Endothelial cell (in vitro differentiated cells): ENCODE data around the gene NDUFS7. TPM values are rescaled to one million over a fixed set of nuclear protein-coding genes. Genes with fewer than 3 reads are reported as not detected.

ENCODE experiments used
- DNase-seq: peaks from one replicate; pipeline ENCODE4 v3.0.0; 2021; ENCODE audit warnings: low spot score
- H3K27ac Mint-ChIP-seq: one replicate; pipeline ENCODE4 v1.8.0; 2021; ENCODE audit warnings: mixed read lengths, inconsistent platforms; ENCODE audit not compliant: unreplicated experiment
- H3K27me3 Mint-ChIP-seq: one replicate; pipeline ENCODE4 v1.8.0; 2021; ENCODE audit warnings: mild to moderate bottlenecking, moderate library complexity, mixed read lengths, inconsistent platforms; ENCODE audit not compliant: unreplicated experiment
- H3K36me3 Mint-ChIP-seq: one replicate; pipeline ENCODE4 v1.8.0; 2021; ENCODE audit warnings: mild to moderate bottlenecking, low read depth, mixed read lengths, inconsistent platforms; ENCODE audit not compliant: unreplicated experiment
- H3K4me1 Mint-ChIP-seq: one replicate; pipeline ENCODE4 v1.8.0; 2021; ENCODE audit warnings: mild to moderate bottlenecking, mixed read lengths, inconsistent platforms; ENCODE audit not compliant: unreplicated experiment
- H3K4me3 Mint-ChIP-seq: one replicate; pipeline ENCODE4 v1.8.0; 2021; ENCODE audit warnings: mild to moderate bottlenecking, mixed read lengths, inconsistent platforms; ENCODE audit not compliant: unreplicated experiment
- H3K9me3 Mint-ChIP-seq: one replicate; pipeline ENCODE4 v1.8.0; 2021; ENCODE audit warnings: mixed read lengths, inconsistent platforms; ENCODE audit not compliant: unreplicated experiment
- total RNA-seq: library from RNA; stranded (reverse); fragmentation: NEBNext Ultra II Directional; extraction: Animal tissue kit (Norgen Biotek cat#: 25700); gene quantifications from one replicate; pipeline ENCODE4 v1.2.1, GENCODE V29; 2021; ENCODE audit not compliant: unreplicated experiment
- TF ChIP-seq, protein P1 (sequence below): fragments of 200-600 bp; sonication (generic); IDR thresholded peaks from one replicate; pipeline ENCODE4 v1.5.0; 2021; ENCODE audit warnings: antibody characterized with exemption; ENCODE audit not compliant: unreplicated experiment

NDUFS7 gene
- total RNA-seq, 1 donor from 2014 or later: 84.0 TPM

DNA sequence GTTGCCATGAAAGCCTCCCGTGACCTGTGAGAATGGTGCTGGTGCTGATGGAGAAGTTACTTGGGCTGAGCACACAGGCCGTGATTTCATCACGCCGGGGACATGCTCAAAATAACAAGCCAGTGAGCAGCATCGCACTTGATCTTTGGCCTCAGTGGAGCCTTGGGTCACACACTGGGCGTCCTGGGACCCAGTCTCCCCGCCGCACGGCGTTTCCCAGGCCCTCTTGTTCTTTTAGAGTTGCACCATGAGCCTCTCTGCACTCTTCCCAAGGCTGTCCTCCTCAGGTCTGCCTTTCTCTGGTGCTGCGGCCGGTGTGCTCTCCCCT, 9.5 kb upstream of the NDUFS7 start:
- H3K27ac Mint-ChIP-seq: no peak overlapping the region
- no peak for DNase-seq
- peak overlapping the region; percentile 19 for H3K4me3 Mint-ChIP-seq
- H3K9me3 Mint-ChIP-seq: no peaks in the 10 kb centered on the region
- TF ChIP-seq, protein P1, sequence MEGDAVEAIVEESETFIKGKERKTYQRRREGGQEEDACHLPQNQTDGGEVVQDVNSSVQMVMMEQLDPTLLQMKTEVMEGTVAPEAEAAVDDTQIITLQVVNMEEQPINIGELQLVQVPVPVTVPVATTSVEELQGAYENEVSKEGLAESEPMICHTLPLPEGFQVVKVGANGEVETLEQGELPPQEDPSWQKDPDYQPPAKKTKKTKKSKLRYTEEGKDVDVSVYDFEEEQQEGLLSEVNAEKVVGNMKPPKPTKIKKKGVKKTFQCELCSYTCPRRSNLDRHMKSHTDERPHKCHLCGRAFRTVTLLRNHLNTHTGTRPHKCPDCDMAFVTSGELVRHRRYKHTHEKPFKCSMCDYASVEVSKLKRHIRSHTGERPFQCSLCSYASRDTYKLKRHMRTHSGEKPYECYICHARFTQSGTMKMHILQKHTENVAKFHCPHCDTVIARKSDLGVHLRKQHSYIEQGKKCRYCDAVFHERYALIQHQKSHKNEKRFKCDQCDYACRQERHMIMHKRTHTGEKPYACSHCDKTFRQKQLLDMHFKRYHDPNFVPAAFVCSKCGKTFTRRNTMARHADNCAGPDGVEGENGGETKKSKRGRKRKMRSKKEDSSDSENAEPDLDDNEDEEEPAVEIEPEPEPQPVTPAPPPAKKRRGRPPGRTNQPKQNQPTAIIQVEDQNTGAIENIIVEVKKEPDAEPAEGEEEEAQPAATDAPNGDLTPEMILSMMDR: no peak
- no peaks in the 10 kb centered on the region for H3K27me3 Mint-ChIP-seq
- peaks cover 16% of the 10 kb centered on the region for H3K36me3 Mint-ChIP-seq
- H3K4me1 Mint-ChIP-seq: peaks cover 3% of the 10 kb centered on the region

DNA sequence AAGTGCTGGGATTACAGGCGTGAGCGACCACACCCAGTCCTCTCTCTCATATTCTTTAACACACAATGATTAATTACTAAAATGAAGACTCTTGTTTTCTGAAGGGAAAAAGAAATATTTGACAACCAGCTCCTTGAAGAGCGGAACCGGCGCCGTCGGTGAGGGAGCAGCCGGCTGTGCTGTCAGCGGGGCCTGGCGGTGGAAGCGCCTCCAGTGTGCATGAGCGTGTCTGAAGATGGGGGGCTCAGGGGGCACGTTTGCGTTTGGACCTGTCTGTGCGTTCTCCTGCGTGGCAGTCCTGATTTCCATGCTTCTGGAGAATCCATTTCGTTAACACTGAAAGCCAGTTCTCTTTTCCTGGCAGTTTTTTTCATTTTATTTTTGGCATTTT, 7.3 kb upstream of the NDUFS7 start:
- TF ChIP-seq, protein P1: no peak
- H3K4me3 Mint-ChIP-seq: peak overlapping the region; percentile 40

DNA sequence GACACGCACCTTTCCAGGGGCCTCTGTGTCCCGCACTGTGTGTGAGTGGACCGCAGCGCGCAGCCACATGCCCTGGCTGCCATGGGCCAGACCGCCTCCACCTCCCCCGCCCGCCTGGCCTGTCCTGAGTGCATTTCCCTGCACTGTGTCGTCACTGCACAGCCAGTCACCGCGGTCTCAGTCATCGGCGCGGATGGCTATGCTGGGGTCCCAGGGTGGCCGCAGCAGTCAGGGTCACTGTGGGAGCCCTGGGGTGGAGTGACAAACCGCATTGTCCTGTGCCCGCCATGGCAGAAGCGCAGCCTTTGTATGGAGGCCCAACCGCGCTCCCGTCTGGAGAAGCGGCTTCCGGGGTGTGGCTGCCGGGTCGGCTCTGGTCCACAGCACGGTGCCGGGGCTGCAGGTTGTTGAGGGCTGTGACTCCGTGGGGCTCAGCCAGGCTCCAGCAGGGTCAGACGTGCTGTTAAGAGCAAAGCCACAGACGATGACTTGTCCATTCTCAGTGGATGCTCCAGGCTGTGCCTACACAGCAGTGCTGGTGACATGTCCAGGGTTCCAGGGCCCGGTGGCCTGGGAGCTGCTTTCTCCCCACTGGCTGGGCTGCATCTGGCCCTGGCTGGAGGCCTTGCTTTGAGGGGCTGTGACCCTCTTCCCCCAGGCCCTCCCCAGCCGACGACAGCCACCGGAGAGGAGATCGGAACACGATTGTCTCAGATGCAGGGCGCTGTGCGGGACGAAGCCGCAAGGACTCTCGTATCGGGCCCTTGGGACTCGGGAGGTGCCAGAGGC, 6.3 kb upstream of the NDUFS7 start:
- TF ChIP-seq, protein P1: no peak
- Mint-ChIP-seq H3K27ac (no peak overlapping the region), H3K4me1 (peaks cover 3% of the 10 kb centered on the region), H3K36me3 (peaks cover 11% of the 10 kb centered on the region), H3K27me3 (peaks cover 7% of the 10 kb centered on the region), H3K4me3 (no peak overlapping the region), H3K9me3 (no peaks in the 10 kb centered on the region)
- DNase-seq: no peak

More for the DNA sequence above, 7.3 kb upstream of the NDUFS7 start:
- Mint-ChIP-seq H3K9me3 (no peaks in the 10 kb centered on the region), H3K27ac (no peak overlapping the region), H3K36me3 (peaks cover 11% of the 10 kb centered on the region), H3K27me3 (peaks cover 5% of the 10 kb centered on the region), H3K4me1 (peaks cover 3% of the 10 kb centered on the region)
- DNase-seq: no peak

- Mint-ChIP-seq H3K9me3 (no peaks in the 10 kb centered on the region), H3K27ac (peak overlapping the region; percentile 48), H3K4me3 (no peak overlapping the region), H3K36me3 (peaks cover 16% of the 10 kb centered on the region), H3K27me3 (peaks cover 12% of the 10 kb centered on the region), H3K4me1 (peaks cover 7% of the 10 kb centered on the region)
- DNase-seq: no peak
- TF ChIP-seq, protein P1: no peak
Observed at GRCh38 chr19:1377965-1378785, 5.5 kb upstream of the NDUFS7 start.
